K562 (cell line): ENCODE data around the gene SH2D4B. TPM values are rescaled to one million over a fixed set of nuclear protein-coding genes. Genes with fewer than 3 reads are reported as not detected.

Source experiments
- ATAC-seq: fragments of 200-7000 bp; cut with Tn5 transposase; 3 replicates; pipeline ENCODE4 v1.9.1; 2020; ENCODE audit warnings: moderate library complexity
- BruUV-seq: library from RNA; stranded (reverse); fragments of 400-500 nt; replicated peaks from 2 replicates; lab custom pipeline; 2021; lab: Mats Ljungman, UMichigan
- CTCF ChIA-PET: fragments of 300-600 bp; formaldehyde crosslinking; extraction: SDS; loops from one replicate; lab custom pipeline; 2021; ENCODE audit warnings: low intra/inter-chr PET ratio; lab: Yijun Ruan, JAX
- POLR2A ChIA-PET: fragments of 300-600, 350-650 bp; sonication (Branson Sonifier 250); formaldehyde crosslinking; extraction: SDS; loops from one replicate; lab custom pipeline; 2021; ENCODE audit warnings: antibody characterized with exemption, inconsistent platforms; lab: Yijun Ruan, JAX
- DNase-seq, 4 experiments: peaks; one replicate each; pipeline versions ENCODE4 v3.0.0 to v3.0.0-alpha.2; 2011 to 2018; ENCODE audit warnings: low spot score in 3 of 4, mixed read lengths in 3 of 4; ENCODE audit errors: extremely low read depth in 1 of 4
- FAIRE-seq: peaks from 2 replicates; lab custom pipeline; 2011; peaks lifted over from hg19 to GRCh38; lab: Jason Lieb, UNC
- H2AFZ ChIP-seq: 2 replicates; pipeline ENCODE4 v1.6.0; 2011; ENCODE audit warnings: low read depth, low read length, control low read depth, inconsistent platforms
- H3K27ac ChIP-seq: fragments of 200-600 bp; 3 replicates; pipeline ENCODE4 v1.8.0; 2011; ENCODE audit warnings: low read depth, mild to moderate bottlenecking, control low read depth, inconsistent platforms, low read length, moderate library complexity, mixed read lengths; ENCODE audit errors: extremely low read depth
- H3K27me3 ChIP-seq, 2 experiments: fragments of 300-600 bp in 1 of 2; 2 replicates in 1 of 2; 3 replicates in 1 of 2; pipeline versions ENCODE4 v1.6.0 to v1.8.0; 2011; ENCODE audit warnings: inconsistent platforms in 2 of 2, low read length in 2 of 2, mild to moderate bottlenecking in 1 of 2, mixed read lengths in 1 of 2, moderate library complexity in 1 of 2; ENCODE audit not compliant: control insufficient read depth in 2 of 2, insufficient read depth in 2 of 2
- H3K36me3 ChIP-seq: fragments of 300-600 bp; 3 replicates; pipeline ENCODE4 v1.8.0; 2011; ENCODE audit warnings: mild to moderate bottlenecking, low read length, inconsistent platforms; ENCODE audit not compliant: control insufficient read depth, insufficient read depth
- H3K4me1 ChIP-seq, 2 experiments: fragments of 200-600 bp in 1 of 2; replicated peaks in 1 of 2; 2 replicates in 1 of 2; 3 replicates in 1 of 2; pipeline versions ENCODE4 v1.5.1 to v1.8.0; 2011; ENCODE audit warnings: inconsistent platforms in 2 of 2, low read length in 2 of 2, mild to moderate bottlenecking in 1 of 2, mixed read lengths in 1 of 2, moderate library complexity in 1 of 2; ENCODE audit not compliant: control insufficient read depth in 2 of 2, insufficient read depth in 2 of 2
- H3K4me2 ChIP-seq: 2 replicates; pipeline ENCODE4 v1.6.1; 2011; ENCODE audit warnings: low read length, control low read depth, inconsistent platforms, mixed read lengths; ENCODE audit not compliant: insufficient read depth
- H3K4me3 ChIP-seq: fragments of 200-600 bp; sonication (generic), shearing (Covaris generic); 2 replicates; pipeline ENCODE4 v1.5.1; 2016; ENCODE audit warnings: control low read depth, inconsistent platforms
- H3K79me2 ChIP-seq: fragments of 200-600 bp; 3 replicates; pipeline ENCODE4 v1.8.0; 2011; ENCODE audit warnings: low read length, inconsistent platforms; ENCODE audit not compliant: control insufficient read depth, insufficient read depth
- H3K9ac ChIP-seq, 2 experiments: 2 replicates each; pipeline versions ENCODE4 v1.6.0 to v1.6.1; 2011; ENCODE audit warnings: low read depth in 2 of 2, low read length in 2 of 2, control low read depth in 1 of 2, inconsistent platforms in 1 of 2, mild to moderate bottlenecking in 1 of 2, mixed read lengths in 1 of 2; ENCODE audit not compliant: insufficient read depth in 1 of 2
- H3K9me1 ChIP-seq: one replicate; pipeline ENCODE4 v1.6.0; 2011; ENCODE audit warnings: inconsistent platforms, mild to moderate bottlenecking, low read length, moderate library complexity; ENCODE audit not compliant: control insufficient read depth, insufficient read depth
- H3K9me3 ChIP-seq: replicated peaks from 2 replicates; pipeline ENCODE4 v1.5.1; 2011; ENCODE audit warnings: low read depth, low read length, inconsistent platforms; ENCODE audit not compliant: control insufficient read depth, insufficient read depth
- H4K20me1 ChIP-seq: replicated peaks from 2 replicates; pipeline ENCODE4 v1.6.1; 2011; ENCODE audit warnings: low read length, inconsistent platforms, mixed read lengths; ENCODE audit not compliant: control insufficient read depth, insufficient read depth
- ATF7 ChIP-seq: fragments of 450-650 bp; IDR thresholded peaks from 2 replicates; pipeline ENCODE4 v1.7.1; 2014; ENCODE audit warnings: mild to moderate bottlenecking, moderate library complexity
- MAFF ChIP-seq: IDR thresholded peaks from 2 replicates; pipeline ENCODE4 v1.6.1; 2012; ENCODE audit warnings: low read length, improper control_type of control experiment
- RBM39 ChIP-seq: fragments of 200-400 bp; formaldehyde crosslinking; optimal IDR thresholded peaks from 2 replicates; pipeline ENCODE3; 2018; ENCODE audit warnings: low read depth, low read length
- ZFPM2 ChIP-seq: fragments of 250-450 bp; sonication (Bioruptor Pico); IDR thresholded peaks from 2 replicates; pipeline ENCODE4 v1.5.1; 2022; ENCODE audit warnings: mild to moderate bottlenecking
- WGBS: fragments of 100-300 bp; shearing (Covaris generic); methylation state at CpG from one replicate; pipeline ENCODE4 v1.1.6; 2016; ENCODE audit warnings: low coverage, mixed read lengths; ENCODE audit not compliant: insufficient coverage; ENCODE audit errors: missing lambda C conversion rate; 5-methylcytosine and 5-hydroxymethylcytosine counted together
- in situ Hi-C: fragments of 300-500 bp; cut with MboI; formaldehyde crosslinking; loops from 4 replicates; pipeline ENCODE4 v1.15.0; 2018; ENCODE audit warnings: inconsistent platforms, mixed read lengths
- intact Hi-C: fragments of 100-400 bp; cut with micrococcal nuclease; formaldehyde crosslinking; loops from 2 replicates; pipeline ENCODE4 v1.14.2; 2022
- polyA plus RNA-seq, 8 experiments: library from polyadenylated mRNA; depleted of rRNA in 4 of 8; stranded (reverse) in 5 of 8; unstranded in 3 of 8; fragments of >200 nt; fragmentation: Nextera tagmentation in 2 of 8; fragmentation: Illumina TruSeq in 1 of 8; extraction: Ambion mirVana in 2 of 8; extraction: Trizol in 1 of 8; gene quantifications; 2 replicates each; pipeline versions ENCODE4 v1.2.1 to v1.2.3, GENCODE V29; 2011 to 2014; ENCODE audit warnings: inconsistent platforms in 1 of 8, missing spikeins in 1 of 8
- total RNA-seq, 7 experiments: library from RNA; depleted of rRNA in 6 of 7; stranded (reverse); fragments of >200 nt in 6 of 7; fragmentation: Illumina TruSeq in 2 of 7; extraction: Trizol in 2 of 7; gene quantifications; 2 replicates each; pipeline versions ENCODE4 v1.2.1 to v1.2.3, GENCODE V29; 2011 to 2021; ENCODE audit warnings: low replicate concordance in 1 of 7
- TF ChIP-seq, protein P1 (sequence below): fragments of 450-650 bp; formaldehyde crosslinking; IDR thresholded peaks from 2 replicates; pipeline ENCODE4 v1.4.0; 2020; ENCODE audit warnings: mild to moderate bottlenecking, moderate library complexity
- TF ChIP-seq, protein P2 (sequence below): fragments of 450-650 bp; IDR thresholded peaks from 2 replicates; pipeline ENCODE4 v1.6.1; 2016; ENCODE audit warnings: antibody characterized with exemption
- TF ChIP-seq, protein P3 (sequence below): fragments of 450-650 bp; IDR thresholded peaks from 2 replicates; pipeline ENCODE4 v1.6.1; 2016; ENCODE audit warnings: missing biosample characterization, missing genetic modification characterization
- TF ChIP-seq, protein P4 (sequence below): fragments of 450-650 bp; IDR thresholded peaks from 2 replicates; pipeline ENCODE4 v1.7.0; 2016; ENCODE audit warnings: borderline replicate concordance
- TF ChIP-seq, protein P5 (sequence below): sonication (generic); formaldehyde crosslinking; IDR thresholded peaks from 2 replicates; pipeline ENCODE4 v1.8.0; 2023; ENCODE audit warnings: missing genetic modification reagents, mild to moderate bottlenecking, borderline replicate concordance

SH2D4B gene
- total and polyA plus RNA-seq, 9 of the 15 experiments (the other 6 are each of a cell fraction or from before 2014, with no cell fraction given), result 0.03 to 0.14 (median 0.04) TPM; not detected in 4

DNA sequence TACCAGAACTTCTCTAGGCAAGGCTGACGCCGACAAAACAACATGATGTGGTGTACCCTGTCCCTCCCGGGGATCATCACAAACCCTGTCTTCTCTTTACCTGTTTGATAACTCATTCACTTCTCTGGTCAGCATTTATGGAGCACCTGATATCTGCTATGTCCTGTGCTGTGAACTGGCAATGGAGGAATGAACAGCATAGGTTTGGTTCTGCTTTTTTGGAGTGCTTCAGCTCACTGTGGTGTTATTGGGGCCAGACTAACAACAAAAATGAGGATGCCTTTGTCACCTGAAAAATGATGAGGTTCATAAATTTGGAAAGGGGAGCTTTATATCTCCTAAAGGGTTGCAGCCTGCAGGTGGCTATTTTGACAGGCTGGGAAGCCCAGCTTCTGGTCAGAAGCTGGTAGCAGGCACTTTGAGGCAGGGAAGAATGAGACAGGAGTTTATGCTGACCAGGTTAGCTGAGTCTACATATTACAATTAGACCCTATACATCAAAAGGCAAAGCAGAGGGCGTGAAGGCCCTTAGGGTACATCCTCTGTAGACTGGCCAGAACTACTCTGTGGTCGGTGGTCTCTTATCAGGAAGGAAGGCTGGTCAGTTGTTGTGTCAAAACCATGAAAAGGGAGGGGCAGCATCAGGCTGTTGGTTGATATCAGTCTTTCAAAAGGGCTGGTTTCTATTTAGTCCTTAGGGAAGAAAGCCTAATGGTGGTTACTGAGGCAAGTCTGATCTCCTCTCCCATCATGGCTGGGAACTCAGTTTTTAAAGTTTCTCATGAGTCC lies 42.3 kb downstream of the SH2D4B start:
- POLR2A ChIA-PET, result interaction anchor here (0.6 kb wide), 1 partner anchor 10 kb away, joined by 3 read pairs; no protein-coding TSS in a partner anchor

More for the DNA sequence above, 42.3 kb downstream of the SH2D4B start:
- TF ChIP-seq, protein P1, sequence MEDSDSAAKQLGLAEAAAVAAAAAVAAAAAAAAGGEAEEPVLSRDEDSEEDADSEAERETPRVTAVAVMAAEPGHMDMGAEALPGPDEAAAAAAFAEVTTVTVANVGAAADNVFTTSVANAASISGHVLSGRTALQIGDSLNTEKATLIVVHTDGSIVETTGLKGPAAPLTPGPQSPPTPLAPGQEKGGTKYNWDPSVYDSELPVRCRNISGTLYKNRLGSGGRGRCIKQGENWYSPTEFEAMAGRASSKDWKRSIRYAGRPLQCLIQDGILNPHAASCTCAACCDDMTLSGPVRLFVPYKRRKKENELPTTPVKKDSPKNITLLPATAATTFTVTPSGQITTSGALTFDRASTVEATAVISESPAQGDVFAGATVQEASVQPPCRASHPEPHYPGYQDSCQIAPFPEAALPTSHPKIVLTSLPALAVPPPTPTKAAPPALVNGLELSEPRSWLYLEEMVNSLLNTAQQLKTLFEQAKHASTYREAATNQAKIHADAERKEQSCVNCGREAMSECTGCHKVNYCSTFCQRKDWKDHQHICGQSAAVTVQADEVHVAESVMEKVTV (CRISPR knock-in tag), result no peak
- TF ChIP-seq MAFF, result no peak
- TF ChIP-seq, protein P2, sequence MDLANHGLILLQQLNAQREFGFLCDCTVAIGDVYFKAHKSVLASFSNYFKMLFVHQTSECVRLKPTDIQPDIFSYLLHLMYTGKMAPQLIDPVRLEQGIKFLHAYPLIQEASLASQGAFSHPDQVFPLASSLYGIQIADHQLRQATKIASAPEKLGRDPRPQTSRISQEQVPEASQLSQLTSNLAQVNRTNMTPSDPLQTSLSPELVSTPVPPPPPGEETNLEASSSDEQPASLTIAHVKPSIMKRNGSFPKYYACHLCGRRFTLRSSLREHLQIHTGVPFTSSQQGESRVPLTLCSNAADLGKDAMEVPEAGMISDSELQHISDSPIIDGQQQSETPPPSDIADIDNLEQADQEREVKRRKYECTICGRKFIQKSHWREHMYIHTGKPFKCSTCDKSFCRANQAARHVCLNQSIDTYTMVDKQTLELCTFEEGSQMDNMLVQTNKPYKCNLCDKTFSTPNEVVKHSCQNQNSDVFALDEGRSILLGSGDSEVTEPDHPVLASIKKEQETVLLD, result no peak
- TF ChIP-seq RBM39, result no peak
- TF ChIP-seq, protein P3, sequence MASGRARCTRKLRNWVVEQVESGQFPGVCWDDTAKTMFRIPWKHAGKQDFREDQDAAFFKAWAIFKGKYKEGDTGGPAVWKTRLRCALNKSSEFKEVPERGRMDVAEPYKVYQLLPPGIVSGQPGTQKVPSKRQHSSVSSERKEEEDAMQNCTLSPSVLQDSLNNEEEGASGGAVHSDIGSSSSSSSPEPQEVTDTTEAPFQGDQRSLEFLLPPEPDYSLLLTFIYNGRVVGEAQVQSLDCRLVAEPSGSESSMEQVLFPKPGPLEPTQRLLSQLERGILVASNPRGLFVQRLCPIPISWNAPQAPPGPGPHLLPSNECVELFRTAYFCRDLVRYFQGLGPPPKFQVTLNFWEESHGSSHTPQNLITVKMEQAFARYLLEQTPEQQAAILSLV (tag), result no peak
- TF ChIP-seq, protein P4, sequence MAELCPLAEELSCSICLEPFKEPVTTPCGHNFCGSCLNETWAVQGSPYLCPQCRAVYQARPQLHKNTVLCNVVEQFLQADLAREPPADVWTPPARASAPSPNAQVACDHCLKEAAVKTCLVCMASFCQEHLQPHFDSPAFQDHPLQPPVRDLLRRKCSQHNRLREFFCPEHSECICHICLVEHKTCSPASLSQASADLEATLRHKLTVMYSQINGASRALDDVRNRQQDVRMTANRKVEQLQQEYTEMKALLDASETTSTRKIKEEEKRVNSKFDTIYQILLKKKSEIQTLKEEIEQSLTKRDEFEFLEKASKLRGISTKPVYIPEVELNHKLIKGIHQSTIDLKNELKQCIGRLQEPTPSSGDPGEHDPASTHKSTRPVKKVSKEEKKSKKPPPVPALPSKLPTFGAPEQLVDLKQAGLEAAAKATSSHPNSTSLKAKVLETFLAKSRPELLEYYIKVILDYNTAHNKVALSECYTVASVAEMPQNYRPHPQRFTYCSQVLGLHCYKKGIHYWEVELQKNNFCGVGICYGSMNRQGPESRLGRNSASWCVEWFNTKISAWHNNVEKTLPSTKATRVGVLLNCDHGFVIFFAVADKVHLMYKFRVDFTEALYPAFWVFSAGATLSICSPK, result no peak
- TF ChIP-seq ATF7, result no peak
- TF ChIP-seq, protein P5, sequence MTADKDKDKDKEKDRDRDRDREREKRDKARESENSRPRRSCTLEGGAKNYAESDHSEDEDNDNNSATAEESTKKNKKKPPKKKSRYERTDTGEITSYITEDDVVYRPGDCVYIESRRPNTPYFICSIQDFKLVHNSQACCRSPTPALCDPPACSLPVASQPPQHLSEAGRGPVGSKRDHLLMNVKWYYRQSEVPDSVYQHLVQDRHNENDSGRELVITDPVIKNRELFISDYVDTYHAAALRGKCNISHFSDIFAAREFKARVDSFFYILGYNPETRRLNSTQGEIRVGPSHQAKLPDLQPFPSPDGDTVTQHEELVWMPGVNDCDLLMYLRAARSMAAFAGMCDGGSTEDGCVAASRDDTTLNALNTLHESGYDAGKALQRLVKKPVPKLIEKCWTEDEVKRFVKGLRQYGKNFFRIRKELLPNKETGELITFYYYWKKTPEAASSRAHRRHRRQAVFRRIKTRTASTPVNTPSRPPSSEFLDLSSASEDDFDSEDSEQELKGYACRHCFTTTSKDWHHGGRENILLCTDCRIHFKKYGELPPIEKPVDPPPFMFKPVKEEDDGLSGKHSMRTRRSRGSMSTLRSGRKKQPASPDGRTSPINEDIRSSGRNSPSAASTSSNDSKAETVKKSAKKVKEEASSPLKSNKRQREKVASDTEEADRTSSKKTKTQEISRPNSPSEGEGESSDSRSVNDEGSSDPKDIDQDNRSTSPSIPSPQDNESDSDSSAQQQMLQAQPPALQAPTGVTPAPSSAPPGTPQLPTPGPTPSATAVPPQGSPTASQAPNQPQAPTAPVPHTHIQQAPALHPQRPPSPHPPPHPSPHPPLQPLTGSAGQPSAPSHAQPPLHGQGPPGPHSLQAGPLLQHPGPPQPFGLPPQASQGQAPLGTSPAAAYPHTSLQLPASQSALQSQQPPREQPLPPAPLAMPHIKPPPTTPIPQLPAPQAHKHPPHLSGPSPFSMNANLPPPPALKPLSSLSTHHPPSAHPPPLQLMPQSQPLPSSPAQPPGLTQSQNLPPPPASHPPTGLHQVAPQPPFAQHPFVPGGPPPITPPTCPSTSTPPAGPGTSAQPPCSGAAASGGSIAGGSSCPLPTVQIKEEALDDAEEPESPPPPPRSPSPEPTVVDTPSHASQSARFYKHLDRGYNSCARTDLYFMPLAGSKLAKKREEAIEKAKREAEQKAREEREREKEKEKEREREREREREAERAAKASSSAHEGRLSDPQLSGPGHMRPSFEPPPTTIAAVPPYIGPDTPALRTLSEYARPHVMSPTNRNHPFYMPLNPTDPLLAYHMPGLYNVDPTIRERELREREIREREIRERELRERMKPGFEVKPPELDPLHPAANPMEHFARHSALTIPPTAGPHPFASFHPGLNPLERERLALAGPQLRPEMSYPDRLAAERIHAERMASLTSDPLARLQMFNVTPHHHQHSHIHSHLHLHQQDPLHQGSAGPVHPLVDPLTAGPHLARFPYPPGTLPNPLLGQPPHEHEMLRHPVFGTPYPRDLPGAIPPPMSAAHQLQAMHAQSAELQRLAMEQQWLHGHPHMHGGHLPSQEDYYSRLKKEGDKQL (CRISPR knock-in tag), result no peak
- TF ChIP-seq ZFPM2 (CRISPR knock-in tag), result no peak
- TF ChIP-seq, all 486 proteins: peak for 0
- H3K79me2 ChIP-seq, result no peaks in the 10 kb centered on the region
- H4K20me1 ChIP-seq, result no peaks in the 10 kb centered on the region
- H3K4me2 ChIP-seq, result no peak overlapping the region
- 1% methylated on average over 5 of the region's 5 CpGs for WGBS
- no peak for DNase-seq
- no peaks in the 10 kb centered on the region for H3K9me3 ChIP-seq
- H3K4me1 ChIP-seq, result no peaks in the 10 kb centered on the region
- H3K27me3 ChIP-seq, result peaks cover 11 to 22% of the 10 kb centered on the region in 2 experiments
- intact Hi-C loops (no loop called here), in situ Hi-C loops (no loop called here)
- CTCF ChIA-PET, result no interaction called here
- H3K9me1 ChIP-seq, result no peaks in the 10 kb centered on the region
- no peak for FAIRE-seq
- H3K27ac ChIP-seq, result no peak overlapping the region
- no peak overlapping the region for H3K4me3 ChIP-seq
- no peak overlapping the region for H3K9ac ChIP-seq
- H3K36me3 ChIP-seq, result no peaks in the 10 kb centered on the region
- BruUV-seq, result no TSS peak
- no peak overlapping the region for H2AFZ ChIP-seq
- ATAC-seq, result no peak
